Activated CD4-positive, CD25-positive, alpha-beta regulatory T cell treated with anti-CD3 and anti-CD28 coated beads, Interleukin-2, amount 50 U/mL, for 72 hours (primary cell): ENCODE results near the gene AQP5.

Source experiments
- DNase-seq: peaks from one replicate; pipeline ENCODE4 v3.0.0; 2021

Gene AQP5

GRCh38 chr12:49966511-49967041 lies 4.9 kb downstream of the AQP5 start:
- DNase-seq = no peak

DNA sequence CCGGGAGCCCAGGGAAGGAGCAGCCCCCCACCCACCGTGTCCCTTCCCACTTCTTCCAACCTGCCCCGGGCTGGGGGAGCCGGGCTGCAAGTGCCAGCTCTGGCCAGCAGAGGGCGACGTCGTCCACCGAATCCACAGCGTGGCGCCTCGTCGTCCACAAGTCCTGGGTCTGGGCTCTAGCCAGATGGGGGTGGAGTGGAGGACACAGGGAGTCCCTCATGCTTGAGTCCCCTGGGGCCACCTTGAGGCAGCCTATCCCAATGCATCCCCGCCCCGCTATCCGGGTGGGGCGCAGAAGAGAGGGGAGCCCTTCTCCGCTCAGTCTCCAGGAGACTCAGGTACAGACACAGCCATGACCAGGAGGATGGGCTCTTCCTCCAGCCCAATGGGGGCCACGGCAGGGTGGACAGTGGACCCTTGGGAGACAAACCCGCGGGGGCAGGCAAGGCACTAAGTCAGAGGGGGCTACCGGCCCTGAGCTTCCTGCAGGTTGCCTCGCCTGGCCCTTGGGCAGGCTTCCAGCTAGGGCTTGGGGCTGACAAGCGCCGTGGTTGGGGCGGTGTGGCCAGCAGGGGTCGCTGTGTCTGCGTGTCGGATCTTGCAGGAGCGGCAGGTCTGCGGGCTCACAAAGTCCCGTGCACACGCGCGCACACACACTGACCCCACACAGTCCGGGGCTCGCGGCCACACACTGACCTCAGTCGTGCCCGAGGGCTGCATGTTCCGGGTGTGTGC lies 5.5 kb downstream of the AQP5 start:
- peak; percentile 96 for DNase-seq

GRCh38 chr12:49967777-49968250 lies 6.1 kb downstream of the AQP5 start:
- DNase-seq = peak; percentile 25

DNA sequence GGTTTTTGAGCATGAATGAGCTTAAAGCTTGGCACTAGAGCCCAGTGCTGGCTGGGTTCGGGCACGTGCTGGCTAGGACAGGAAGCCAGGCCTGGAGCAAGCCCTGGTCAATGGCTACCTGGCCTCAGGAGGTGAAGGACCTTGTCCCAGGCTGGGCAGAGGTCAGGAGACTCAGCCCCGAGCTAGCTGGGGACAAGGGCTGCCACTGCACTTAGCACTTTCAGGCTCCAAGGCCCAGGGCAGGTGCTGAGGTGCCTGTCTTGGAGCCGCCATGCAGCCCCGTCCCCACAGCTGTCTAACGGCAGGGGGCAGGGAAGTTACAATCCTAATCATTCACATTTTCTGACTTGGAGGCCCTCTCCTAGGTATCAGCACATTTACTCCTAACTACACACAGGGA lies 6.8 kb downstream of the AQP5 start:
- DNase-seq = peak; percentile 25

DNA sequence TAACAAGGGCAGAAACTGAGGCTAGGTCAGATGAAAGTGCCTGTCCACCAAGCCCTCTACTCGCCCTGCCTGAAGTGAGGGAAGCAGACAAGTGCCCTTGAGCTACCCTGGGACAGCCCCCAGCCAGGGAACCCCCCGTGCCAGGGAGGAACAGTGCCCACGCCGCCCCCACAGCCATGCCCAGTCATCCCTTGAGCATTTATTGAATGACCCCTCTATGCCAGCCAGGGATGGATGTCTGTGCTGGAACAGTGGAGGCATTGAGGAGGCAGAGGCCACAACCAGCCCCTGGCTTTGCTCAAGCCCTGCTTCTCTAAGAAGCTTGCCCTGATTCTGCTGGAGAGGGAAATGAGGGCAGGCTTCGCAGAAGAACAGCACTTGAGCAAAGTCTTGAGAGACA lies 7.4 kb downstream of the AQP5 start:
- DNase-seq = no peak

- peak; percentile 17 for DNase-seq
These were observed 8.2 kb downstream of the AQP5 start for GRCh38 chr12:49969651-49970429.

DNA sequence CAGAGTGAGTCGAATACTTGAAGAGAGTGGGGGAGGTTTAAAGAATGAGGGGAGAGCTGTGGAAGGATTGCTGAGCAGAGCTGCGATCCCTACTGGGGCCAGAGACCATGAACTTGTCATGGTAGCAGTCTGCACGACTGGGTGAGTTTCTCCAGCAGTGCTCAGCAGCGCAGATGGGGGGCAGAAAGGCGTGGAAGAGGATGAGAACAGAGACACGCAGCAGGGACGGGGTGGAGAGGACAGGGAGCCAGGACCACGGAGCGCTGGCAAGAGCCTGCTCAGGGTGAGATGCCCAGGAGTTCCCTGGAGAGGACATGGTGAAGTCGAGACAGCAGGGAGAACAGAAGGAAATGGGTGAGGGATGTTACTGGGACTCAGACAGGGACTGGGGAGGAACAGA lies 9.0 kb downstream of the AQP5 start:
- no peak for DNase-seq

DNA sequence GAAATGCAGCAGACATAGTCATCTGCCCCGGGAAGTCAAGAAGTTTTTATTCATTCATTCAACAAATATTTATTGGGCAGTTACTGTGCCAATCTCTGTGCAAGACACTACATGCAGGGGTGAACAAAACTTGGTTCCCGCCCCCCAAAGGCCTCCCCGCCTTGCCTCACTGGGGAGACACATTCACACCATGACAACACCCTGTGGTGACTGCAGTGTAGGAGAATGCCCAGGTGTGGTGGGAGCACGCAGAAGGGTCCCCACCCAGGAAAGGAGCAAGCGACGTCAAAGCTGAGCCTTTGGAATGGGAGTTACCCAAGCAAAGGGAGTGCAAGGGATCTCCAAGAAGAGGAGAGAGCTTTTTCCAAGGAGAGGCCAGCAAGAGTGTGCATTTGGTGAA lies 9.5 kb downstream of the AQP5 start:
- DNase-seq = no peak

- no peak for DNase-seq
These were observed 10.5 kb downstream of the AQP5 start for GRCh38 chr12:49972129-49972528.

GRCh38 chr12:49972641-49973360 lies 11.1 kb downstream of the AQP5 start, which contains the start of gene AQP6:
Gene AQP6, plus strand, starts transcription at chr12:49972947. Its CDS starts 227 bp downstream, at chr12:49973174.
- no peak for DNase-seq

DNA sequence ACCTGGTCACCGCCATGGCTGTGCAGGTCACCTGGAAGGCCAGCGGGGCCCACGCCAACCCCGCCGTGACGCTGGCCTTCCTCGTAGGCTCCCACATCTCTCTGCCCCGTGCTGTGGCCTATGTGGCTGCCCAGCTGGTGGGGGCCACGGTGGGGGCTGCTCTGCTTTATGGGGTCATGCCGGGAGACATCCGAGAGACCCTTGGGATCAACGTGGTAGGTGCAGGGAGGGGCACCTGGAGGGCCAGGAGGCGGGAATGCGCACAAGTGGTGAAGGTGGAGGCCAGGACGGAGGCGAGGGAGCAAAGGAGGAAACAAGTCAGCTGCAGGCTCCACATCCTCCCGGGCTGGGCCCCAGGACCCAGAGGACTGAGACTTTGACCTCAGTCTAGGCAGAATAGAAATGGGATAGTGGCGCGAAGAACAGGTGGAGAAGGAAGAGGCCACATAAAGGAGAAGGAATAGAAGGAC lies 11.7 kb downstream of the AQP5 start:
- no peak for DNase-seq

DNA sequence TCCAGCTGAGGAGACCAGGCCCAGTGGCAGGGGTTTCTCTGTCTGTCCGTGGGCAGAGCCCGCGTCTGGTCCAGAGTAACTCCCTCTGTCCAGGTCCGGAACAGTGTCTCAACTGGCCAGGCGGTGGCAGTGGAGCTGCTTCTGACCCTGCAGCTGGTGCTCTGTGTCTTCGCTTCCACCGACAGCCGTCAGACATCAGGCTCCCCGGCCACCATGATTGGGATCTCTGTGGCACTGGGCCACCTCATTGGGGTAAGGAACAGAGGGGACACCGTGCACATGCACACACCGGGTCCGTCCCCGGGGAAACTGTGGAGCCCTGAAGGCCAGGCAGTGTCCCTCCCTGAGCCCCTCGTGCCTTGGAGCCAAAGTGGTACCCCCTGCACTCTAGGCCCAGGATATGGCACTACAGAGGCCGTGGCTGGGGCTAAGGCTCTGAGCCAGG lies 12.6 kb downstream of the AQP5 start:
- DNase-seq = no peak

GRCh38 chr12:49974677-49975317 lies 13.1 kb downstream of the AQP5 start:
- DNase-seq = no peak

DNA sequence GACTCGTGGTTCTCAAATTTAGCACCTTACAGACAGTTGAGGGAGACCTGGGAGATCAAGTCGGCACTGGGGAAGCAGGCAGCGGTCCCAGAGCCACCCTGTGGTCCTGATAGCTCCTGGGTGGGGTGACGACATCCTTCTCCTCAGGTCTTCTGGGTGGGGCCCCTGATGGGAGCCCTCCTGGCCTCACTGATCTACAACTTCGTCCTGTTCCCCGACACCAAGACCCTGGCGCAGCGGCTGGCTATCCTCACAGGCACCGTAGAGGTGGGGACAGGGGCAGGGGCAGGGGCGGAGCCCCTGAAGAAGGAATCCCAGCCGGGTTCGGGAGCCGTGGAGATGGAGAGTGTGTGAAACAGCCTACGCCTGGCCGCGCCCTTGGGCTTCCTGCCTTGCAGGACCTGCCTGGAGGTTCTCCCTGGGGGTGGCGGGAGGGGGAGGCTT lies 13.7 kb downstream of the AQP5 start:
- no peak for DNase-seq

- no peak for DNase-seq
These were observed 14.9 kb downstream of the AQP5 start for GRCh38 chr12:49976557-49976956.

GRCh38 chr12:49978125-49978524 lies 16.5 kb downstream of the AQP5 start:
- DNase-seq = no peak

GRCh38 chr12:49979016-49979586 lies 17.4 kb downstream of the AQP5 start:
- no peak for DNase-seq

- no peak for DNase-seq
These were observed 18.1 kb downstream of the AQP5 start for GRCh38 chr12:49979791-49980190.

DNA sequence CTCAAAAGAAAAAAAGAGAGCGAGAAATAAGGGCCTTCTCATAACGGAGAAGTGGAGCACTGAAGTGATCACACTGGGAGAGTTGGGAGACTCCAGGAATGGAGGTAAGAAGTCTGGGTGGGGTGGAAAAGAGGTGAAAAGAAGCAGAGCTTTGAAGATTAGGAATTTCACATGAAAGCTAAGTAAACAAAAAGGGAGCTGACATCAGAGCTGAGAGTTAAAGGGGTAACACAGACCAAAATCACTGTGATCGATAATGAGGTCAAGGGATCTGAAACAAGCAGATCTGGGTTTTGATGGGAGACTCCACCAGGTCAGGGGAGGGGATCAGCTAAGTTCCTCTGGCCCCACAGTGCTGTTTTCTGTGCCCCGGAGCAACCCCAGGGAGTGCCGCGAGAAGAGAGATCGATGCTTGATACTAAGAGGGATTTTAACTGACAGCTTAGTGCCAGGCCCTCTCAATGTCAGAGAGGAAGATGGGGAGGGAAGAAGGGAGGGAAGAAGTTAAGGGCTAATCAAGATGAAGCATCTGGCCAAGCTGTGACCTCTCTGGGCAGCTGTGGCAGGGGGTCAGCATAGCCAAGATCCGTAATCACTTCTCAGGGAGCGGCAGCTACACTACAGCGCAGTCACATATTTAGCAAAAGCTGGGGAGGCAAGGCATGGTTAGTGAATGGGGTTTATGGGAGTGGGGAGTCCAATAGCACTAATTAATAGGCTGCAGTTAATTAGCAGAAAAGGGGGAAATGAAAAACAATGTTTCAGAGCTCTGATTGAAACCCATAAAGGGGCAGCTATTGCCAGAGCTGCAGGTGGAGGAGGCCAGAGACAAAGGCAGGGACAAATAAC lies 19.1 kb downstream of the AQP5 start:
- no peak for DNase-seq

- DNase-seq = no peak
These were observed 20.8 kb downstream of the AQP5 start for GRCh38 chr12:49982246-49983087.
